ENCODE data around the gene VPS13D.

DNA sequence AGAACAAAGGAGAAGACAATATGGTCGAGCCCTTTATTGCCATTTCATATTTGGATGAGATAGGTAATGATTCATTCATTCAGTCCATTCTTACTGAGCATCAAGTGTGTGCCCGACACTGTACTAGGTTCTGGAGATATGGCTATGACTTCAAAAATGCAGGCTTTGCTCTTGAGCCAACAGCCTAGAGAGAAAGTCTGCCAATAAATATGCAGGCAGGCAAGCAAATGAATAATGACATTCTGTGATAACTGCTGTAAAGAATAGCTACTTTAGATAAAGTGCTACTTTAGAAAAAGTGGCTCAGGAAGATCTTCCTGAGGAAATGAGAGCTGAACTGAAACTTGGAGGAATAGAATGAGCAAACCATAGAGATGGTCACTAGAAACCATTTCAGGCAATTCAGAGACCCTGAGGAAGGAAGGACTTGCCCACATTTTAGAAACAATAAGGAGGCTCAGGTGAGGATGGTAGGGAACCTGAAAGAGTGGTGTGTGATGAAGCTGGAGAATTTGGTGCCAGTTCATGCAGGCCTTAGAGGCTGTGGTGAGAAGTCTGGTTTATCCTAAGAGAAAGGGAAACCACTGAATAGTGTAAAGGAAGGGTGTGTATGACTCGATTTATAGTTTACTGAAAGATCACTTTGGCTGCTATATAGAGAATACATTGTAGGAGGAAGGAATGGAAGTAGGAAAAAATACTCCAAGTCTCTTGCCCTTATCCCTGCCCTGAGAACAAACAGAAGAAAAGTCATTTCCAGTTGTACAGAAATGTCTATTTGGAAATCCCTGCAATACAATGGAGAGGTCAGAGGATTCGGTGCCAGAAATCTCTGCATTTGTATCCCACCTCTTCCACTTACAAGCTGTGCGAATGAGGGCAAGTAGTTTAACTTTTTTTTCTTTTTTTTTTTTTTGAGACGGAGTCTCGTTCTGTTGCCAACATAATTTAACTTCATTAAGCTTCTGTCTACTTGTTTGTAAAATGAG is 167.9 kb downstream of the VPS13D start:
- TF ChIP-seq, protein P1, sequence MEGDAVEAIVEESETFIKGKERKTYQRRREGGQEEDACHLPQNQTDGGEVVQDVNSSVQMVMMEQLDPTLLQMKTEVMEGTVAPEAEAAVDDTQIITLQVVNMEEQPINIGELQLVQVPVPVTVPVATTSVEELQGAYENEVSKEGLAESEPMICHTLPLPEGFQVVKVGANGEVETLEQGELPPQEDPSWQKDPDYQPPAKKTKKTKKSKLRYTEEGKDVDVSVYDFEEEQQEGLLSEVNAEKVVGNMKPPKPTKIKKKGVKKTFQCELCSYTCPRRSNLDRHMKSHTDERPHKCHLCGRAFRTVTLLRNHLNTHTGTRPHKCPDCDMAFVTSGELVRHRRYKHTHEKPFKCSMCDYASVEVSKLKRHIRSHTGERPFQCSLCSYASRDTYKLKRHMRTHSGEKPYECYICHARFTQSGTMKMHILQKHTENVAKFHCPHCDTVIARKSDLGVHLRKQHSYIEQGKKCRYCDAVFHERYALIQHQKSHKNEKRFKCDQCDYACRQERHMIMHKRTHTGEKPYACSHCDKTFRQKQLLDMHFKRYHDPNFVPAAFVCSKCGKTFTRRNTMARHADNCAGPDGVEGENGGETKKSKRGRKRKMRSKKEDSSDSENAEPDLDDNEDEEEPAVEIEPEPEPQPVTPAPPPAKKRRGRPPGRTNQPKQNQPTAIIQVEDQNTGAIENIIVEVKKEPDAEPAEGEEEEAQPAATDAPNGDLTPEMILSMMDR (IDR thresholded peaks at IDR 0.05), result no peak
- TF ChIP-seq POLR2A (IDR thresholded peaks at IDR 0.05), result no peak
